Measurements from ENCODE around the gene TMEM269.
"Not testable (repeated sequence)": the region's sequence is repeated elsewhere in the genome, so short reads cannot be mapped to it uniquely, and the experiment has no call there.

GRCh38 chr1:42751511-42752070 is 33.2 kb upstream of the TMEM269 start:
- not testable (repeated sequence) for TF ChIP-seq CTCF, POLR2A (IDR thresholded peaks at IDR 0.05)

All from Peyer's patch (tissue), 4 donors.